SK-N-SH (cell line): ENCODE measurements around the gene AGAP1.

Experiments used
- MXI1 ChIP-seq: IDR thresholded peaks from 2 replicates; pipeline ENCODE4 v1.6.1; 2012; ENCODE audit warnings: mild to moderate bottlenecking, low read depth, low read length, improper control_type of control experiment
- REST ChIP-seq: IDR thresholded peaks from 2 replicates; pipeline ENCODE4 v1.6.1; 2012; ENCODE audit warnings: mild to moderate bottlenecking, low read depth, low read length, moderate library complexity
- RFX5 ChIP-seq: IDR thresholded peaks from 2 replicates; pipeline ENCODE4 v1.6.1; 2012; ENCODE audit warnings: mild to moderate bottlenecking, improper control_type of control experiment, low read length
- TF ChIP-seq, protein P1 (sequence below): fragments of 200-600 bp; sonication (generic); IDR thresholded peaks from 2 replicates; pipeline ENCODE4 v1.6.1; 2017; ENCODE audit warnings: antibody characterized with exemption, mild to moderate bottlenecking, moderate library complexity

DNA sequence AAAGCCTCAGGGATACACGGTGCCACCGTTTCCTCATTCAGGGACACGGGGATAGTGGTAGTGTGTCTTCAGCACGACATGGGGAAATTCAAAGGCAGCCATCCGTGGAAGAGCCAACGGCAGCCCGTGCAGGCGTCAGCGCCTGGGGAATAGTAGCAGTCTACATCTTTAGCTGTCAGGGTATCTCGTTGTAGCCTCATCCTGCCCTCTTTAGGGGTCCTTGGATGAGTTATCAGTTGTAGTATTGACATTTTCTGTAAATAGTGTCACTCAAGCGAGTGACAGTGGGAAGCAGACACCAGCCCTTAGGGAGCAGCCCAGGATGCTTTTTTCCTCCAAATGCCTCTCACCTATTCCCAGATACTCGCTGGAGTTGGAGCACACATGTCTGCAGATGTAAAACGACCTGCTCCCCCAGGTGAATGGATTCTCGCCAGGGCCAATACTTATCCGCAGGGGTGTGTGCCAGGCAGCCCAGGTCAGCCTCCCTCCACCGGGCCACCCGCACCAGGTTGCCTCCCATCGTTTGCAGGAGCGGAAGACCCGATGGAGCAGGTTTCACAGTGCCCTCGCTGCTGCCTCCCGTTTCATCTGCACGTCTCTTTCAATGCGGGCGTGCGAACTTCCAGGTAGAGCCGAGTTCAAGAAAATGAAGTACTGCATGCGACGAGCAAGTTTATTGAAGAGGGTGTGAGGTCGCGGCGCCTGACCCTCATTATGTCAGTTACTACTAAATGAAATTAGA lies 41.0 kb downstream of the AGAP1 start:
- TF ChIP-seq MXI1 (no peak), REST (no peak), RFX5 (no peak)
- TF ChIP-seq, protein P1, sequence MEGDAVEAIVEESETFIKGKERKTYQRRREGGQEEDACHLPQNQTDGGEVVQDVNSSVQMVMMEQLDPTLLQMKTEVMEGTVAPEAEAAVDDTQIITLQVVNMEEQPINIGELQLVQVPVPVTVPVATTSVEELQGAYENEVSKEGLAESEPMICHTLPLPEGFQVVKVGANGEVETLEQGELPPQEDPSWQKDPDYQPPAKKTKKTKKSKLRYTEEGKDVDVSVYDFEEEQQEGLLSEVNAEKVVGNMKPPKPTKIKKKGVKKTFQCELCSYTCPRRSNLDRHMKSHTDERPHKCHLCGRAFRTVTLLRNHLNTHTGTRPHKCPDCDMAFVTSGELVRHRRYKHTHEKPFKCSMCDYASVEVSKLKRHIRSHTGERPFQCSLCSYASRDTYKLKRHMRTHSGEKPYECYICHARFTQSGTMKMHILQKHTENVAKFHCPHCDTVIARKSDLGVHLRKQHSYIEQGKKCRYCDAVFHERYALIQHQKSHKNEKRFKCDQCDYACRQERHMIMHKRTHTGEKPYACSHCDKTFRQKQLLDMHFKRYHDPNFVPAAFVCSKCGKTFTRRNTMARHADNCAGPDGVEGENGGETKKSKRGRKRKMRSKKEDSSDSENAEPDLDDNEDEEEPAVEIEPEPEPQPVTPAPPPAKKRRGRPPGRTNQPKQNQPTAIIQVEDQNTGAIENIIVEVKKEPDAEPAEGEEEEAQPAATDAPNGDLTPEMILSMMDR = no peak
